ENCODE results near the gene TRAPPC1.

TRAPPC1 gene

GRCh38 chr17:7885367-7886226 lies 46.1 kb downstream of the TRAPPC1 start:
- H3K27me3 ChIP-seq (ENCODE audit: low read length): no peaks in the 10 kb centered on the region
- H3F3A ChIP-seq (ENCODE audit: insufficient read depth): peaks cover 46% of the 10 kb centered on the region
- peak overlapping the region; percentile 28 for H2AFZ ChIP-seq (ENCODE audit: low read depth, low read length, severe bottlenecking)
- H3K9me3 ChIP-seq (ENCODE audit: insufficient read depth, low read length): no peaks in the 10 kb centered on the region
- no peaks in the 10 kb centered on the region for H3K9me2 ChIP-seq (replicated peaks; ENCODE audit: insufficient read depth, low read length)
- H3K79me2 ChIP-seq (ENCODE audit: insufficient read depth, low read length): peaks cover 49% of the 10 kb centered on the region
- H3K9ac ChIP-seq (ENCODE audit: low read length): peak overlapping the region; percentile 85
- H3K36me3 ChIP-seq (ENCODE audit: low read length): no peaks in the 10 kb centered on the region
- no peaks in the 10 kb centered on the region for H4K20me1 ChIP-seq (ENCODE audit: low read depth, low read length)
- H3K27ac ChIP-seq (ENCODE audit: low read depth, low read length): peak overlapping the region; percentile 85
- TF ChIP-seq, protein P1, sequence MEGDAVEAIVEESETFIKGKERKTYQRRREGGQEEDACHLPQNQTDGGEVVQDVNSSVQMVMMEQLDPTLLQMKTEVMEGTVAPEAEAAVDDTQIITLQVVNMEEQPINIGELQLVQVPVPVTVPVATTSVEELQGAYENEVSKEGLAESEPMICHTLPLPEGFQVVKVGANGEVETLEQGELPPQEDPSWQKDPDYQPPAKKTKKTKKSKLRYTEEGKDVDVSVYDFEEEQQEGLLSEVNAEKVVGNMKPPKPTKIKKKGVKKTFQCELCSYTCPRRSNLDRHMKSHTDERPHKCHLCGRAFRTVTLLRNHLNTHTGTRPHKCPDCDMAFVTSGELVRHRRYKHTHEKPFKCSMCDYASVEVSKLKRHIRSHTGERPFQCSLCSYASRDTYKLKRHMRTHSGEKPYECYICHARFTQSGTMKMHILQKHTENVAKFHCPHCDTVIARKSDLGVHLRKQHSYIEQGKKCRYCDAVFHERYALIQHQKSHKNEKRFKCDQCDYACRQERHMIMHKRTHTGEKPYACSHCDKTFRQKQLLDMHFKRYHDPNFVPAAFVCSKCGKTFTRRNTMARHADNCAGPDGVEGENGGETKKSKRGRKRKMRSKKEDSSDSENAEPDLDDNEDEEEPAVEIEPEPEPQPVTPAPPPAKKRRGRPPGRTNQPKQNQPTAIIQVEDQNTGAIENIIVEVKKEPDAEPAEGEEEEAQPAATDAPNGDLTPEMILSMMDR (IDR thresholded peaks at IDR 0.05; ENCODE audit: insufficient read depth, low read length, poor library complexity, severe bottlenecking): no peak
- TF ChIP-seq EZH2phosphoT487 (conservative IDR thresholded peaks at IDR 0.05; ENCODE audit: low read length): no peak
- H3K4me2 ChIP-seq (ENCODE audit: low read depth, low read length, poor library complexity, severe bottlenecking): peak overlapping the region; percentile 86
- peak overlapping the region; percentile 77 for H3K4me3 ChIP-seq (ENCODE audit: insufficient read depth, low read length, poor library complexity, severe bottlenecking)

- H4K20me1 ChIP-seq (ENCODE audit: low read depth, low read length): no peaks in the 10 kb centered on the region
- no peaks in the 10 kb centered on the region for H3K9me3 ChIP-seq (ENCODE audit: insufficient read depth, low read length)
- no peaks in the 10 kb centered on the region for H3K9me2 ChIP-seq (replicated peaks; ENCODE audit: insufficient read depth, low read length)
- H2AFZ ChIP-seq (ENCODE audit: low read depth, low read length, severe bottlenecking): no peak overlapping the region
- TF ChIP-seq, protein P1 (IDR thresholded peaks at IDR 0.05; ENCODE audit: insufficient read depth, low read length, poor library complexity, severe bottlenecking): no peak
- no peak for TF ChIP-seq EZH2phosphoT487 (conservative IDR thresholded peaks at IDR 0.05; ENCODE audit: low read length)
- H3K36me3 ChIP-seq (ENCODE audit: low read length): no peaks in the 10 kb centered on the region
- peak overlapping the region; percentile 96 for H3K4me2 ChIP-seq (ENCODE audit: low read depth, low read length, poor library complexity, severe bottlenecking)
- peaks cover 49% of the 10 kb centered on the region for H3K79me2 ChIP-seq (ENCODE audit: insufficient read depth, low read length)
- H3F3A ChIP-seq (ENCODE audit: insufficient read depth): peaks cover 54% of the 10 kb centered on the region
- H3K4me3 ChIP-seq (ENCODE audit: insufficient read depth, low read length, poor library complexity, severe bottlenecking): peak overlapping the region; percentile 77
- H3K9ac ChIP-seq (ENCODE audit: low read length): peak overlapping the region; percentile 85
- H3K27me3 ChIP-seq (ENCODE audit: low read length): no peaks in the 10 kb centered on the region
- peak overlapping the region; percentile 85 for H3K27ac ChIP-seq (ENCODE audit: low read depth, low read length)
Measured at GRCh38 chr17:7884581-7885366, 47.0 kb downstream of the TRAPPC1 start.

GRCh38 chr17:7883781-7884386 lies 47.9 kb downstream of the TRAPPC1 start:
- Histone ChIP-seq H3K4me3 (ENCODE audit: insufficient read depth, low read length, poor library complexity, severe bottlenecking) (peak overlapping the region; percentile 49), H4K20me1 (ENCODE audit: low read depth, low read length) (no peaks in the 10 kb centered on the region), H3K4me2 (ENCODE audit: low read depth, low read length, poor library complexity, severe bottlenecking) (peak overlapping the region; percentile 96), H3K36me3 (ENCODE audit: low read length) (peaks cover 5% of the 10 kb centered on the region; the same call in 1 of the 2 replicates), H3F3A (ENCODE audit: insufficient read depth) (peaks cover 56% of the 10 kb centered on the region), H3K9me2 (replicated peaks; ENCODE audit: insufficient read depth, low read length) (no peaks in the 10 kb centered on the region), H3K79me2 (ENCODE audit: insufficient read depth, low read length) (peaks cover 43% of the 10 kb centered on the region), H3K27ac (ENCODE audit: low read depth, low read length) (peak overlapping the region; percentile 85), H3K9ac (ENCODE audit: low read length) (peak overlapping the region; percentile 57), H3K27me3 (ENCODE audit: low read length) (no peaks in the 10 kb centered on the region), H3K9me3 (ENCODE audit: insufficient read depth, low read length) (no peaks in the 10 kb centered on the region), H2AFZ (ENCODE audit: low read depth, low read length, severe bottlenecking) (no peak overlapping the region)
- TF ChIP-seq, protein P1 (IDR thresholded peaks at IDR 0.05; ENCODE audit: insufficient read depth, low read length, poor library complexity, severe bottlenecking): no peak
- no peak for TF ChIP-seq EZH2phosphoT487 (conservative IDR thresholded peaks at IDR 0.05; ENCODE audit: low read length)

All from SU-DHL-6 (cell line).